Neuronal stem cell (in vitro differentiated cells): ENCODE measurements around the gene RNF215.
A peak's percentile ranks its signal among the peaks of the same experiment; 100 is the strongest.

ENCODE experiments used
- DNase-seq: peaks from one replicate; pipeline ENCODE4 v3.0.0-alpha.2; 2013; ENCODE audit warnings: low spot score
- H2AFZ ChIP-seq: one replicate; pipeline ENCODE4 v1.6.1; 2013; ENCODE audit warnings: mild to moderate bottlenecking, low read length, inconsistent platforms
- H2AK5ac ChIP-seq: 2 replicates; pipeline ENCODE4 v1.6.1; 2013; ENCODE audit warnings: low read depth, mild to moderate bottlenecking, inconsistent platforms, low read length, moderate library complexity, mixed read lengths
- H2BK120ac ChIP-seq: 2 replicates; pipeline ENCODE4 v1.6.1; 2013; ENCODE audit warnings: low read depth, mild to moderate bottlenecking, inconsistent platforms, low read length, moderate library complexity, mixed read lengths
- H2BK12ac ChIP-seq: one replicate; pipeline ENCODE4 v1.6.1; 2013; ENCODE audit warnings: low read length, inconsistent platforms
- H2BK15ac ChIP-seq: 2 replicates; pipeline ENCODE4 v1.6.1; 2013; ENCODE audit warnings: mild to moderate bottlenecking, low read length, inconsistent platforms, mixed read lengths
- H2BK5ac ChIP-seq: one replicate; pipeline ENCODE4 v1.6.1; 2013; ENCODE audit warnings: inconsistent platforms, mild to moderate bottlenecking, low read length, moderate library complexity
- H3K14ac ChIP-seq: one replicate; pipeline ENCODE4 v1.6.1; 2013; ENCODE audit warnings: low read length, inconsistent platforms
- H3K18ac ChIP-seq: 2 replicates; pipeline ENCODE4 v1.6.1; 2013; ENCODE audit warnings: low read length, inconsistent platforms
- H3K23ac ChIP-seq: 2 replicates; pipeline ENCODE4 v1.6.1; 2013; ENCODE audit warnings: low read depth, mild to moderate bottlenecking, mixed read lengths, low read length, inconsistent platforms; ENCODE audit not compliant: poor library complexity
- H3K27ac ChIP-seq: replicated peaks from 3 replicates; pipeline ENCODE4 v1.5.1; 2013; ENCODE audit warnings: low read length, inconsistent platforms
- H3K27me3 ChIP-seq, 3 experiments: 2 replicates each; pipeline ENCODE4 v1.6.1; 2013; ENCODE audit warnings: low read length in 3 of 3, mild to moderate bottlenecking in 2 of 3, inconsistent platforms in 1 of 3, low read depth in 1 of 3, mixed read lengths in 1 of 3, moderate library complexity in 1 of 3; ENCODE audit not compliant: control insufficient read depth in 3 of 3, insufficient read depth in 3 of 3
- H3K36me3 ChIP-seq, 2 donors: replicated peaks in 1 of 2; 2 replicates each; pipeline ENCODE4 v1.6.1; 2013; ENCODE audit warnings: low read length in 2 of 2; ENCODE audit not compliant: control insufficient read depth in 2 of 2, insufficient read depth in 2 of 2
- H3K4ac ChIP-seq: 2 replicates; pipeline ENCODE4 v1.6.1; 2013; ENCODE audit warnings: inconsistent platforms, mild to moderate bottlenecking, low read length, moderate library complexity
- H3K4me1 ChIP-seq, 2 donors: 1 replicate in 1 of 2; 2 replicates in 1 of 2; pipeline ENCODE4 v1.6.1; 2013; ENCODE audit warnings: low read length in 2 of 2, low read depth in 1 of 2; ENCODE audit not compliant: control insufficient read depth in 2 of 2, insufficient read depth in 1 of 2
- H3K4me2 ChIP-seq: one replicate; pipeline ENCODE4 v1.6.1; 2013; ENCODE audit warnings: mild to moderate bottlenecking, low read length, inconsistent platforms; ENCODE audit not compliant: insufficient read depth, poor library complexity, severe bottlenecking
- H3K4me3 ChIP-seq, 2 donors: 2 replicates each; pipeline ENCODE4 v1.5.1; 2013; ENCODE audit warnings: low read length in 2 of 2, mild to moderate bottlenecking in 2 of 2, inconsistent platforms in 1 of 2, moderate library complexity in 1 of 2
- H3K79me1 ChIP-seq: one replicate; pipeline ENCODE4 v1.6.1; 2013; ENCODE audit warnings: low read depth, mild to moderate bottlenecking, inconsistent platforms, low read length, moderate library complexity
- H3K9ac ChIP-seq: one replicate; pipeline ENCODE4 v1.6.1; 2013; ENCODE audit warnings: mild to moderate bottlenecking, low read depth, low read length, inconsistent platforms; ENCODE audit not compliant: poor library complexity
- H3K9me3 ChIP-seq, 2 donors: replicated peaks in 1 of 2; 2 replicates each; pipeline versions ENCODE3 to v1.6.1; 2013; ENCODE audit warnings: low read length in 2 of 2, mild to moderate bottlenecking in 2 of 2, inconsistent platforms in 1 of 2, low read depth in 1 of 2, mixed read lengths in 1 of 2, moderate library complexity in 1 of 2; ENCODE audit not compliant: control insufficient read depth in 2 of 2, insufficient read depth in 1 of 2
- H4K8ac ChIP-seq: one replicate; pipeline ENCODE4 v1.6.1; 2013; ENCODE audit warnings: low read depth, mild to moderate bottlenecking, inconsistent platforms, low read length, moderate library complexity
- H4K91ac ChIP-seq: one replicate; pipeline ENCODE4 v1.6.1; 2013; ENCODE audit warnings: low read length, low read depth, mild to moderate bottlenecking, inconsistent platforms; ENCODE audit not compliant: poor library complexity
- WGBS, 2 donors: extraction: QIAGEN DNeasy Blood & Tissue Kit; methylation state at CpG; one replicate each; pipeline ENCODE4 v1.1.7; 2013; ENCODE audit warnings: missing lambda C conversion rate in 2 of 2, mixed read lengths in 1 of 2; ENCODE audit not compliant: insufficient read length in 2 of 2, insufficient replicate concordance in 1 of 2; ENCODE audit errors: extremely low coverage in 2 of 2; 5-methylcytosine and 5-hydroxymethylcytosine counted together

RNF215 gene

GRCh38 chr22:30334646-30335045, 52.6 kb downstream of the RNF215 start:
- Histone ChIP-seq H3K23ac (no peak overlapping the region), H3K4me2 (no peak overlapping the region), H3K14ac (no peak overlapping the region), H4K8ac (no peak overlapping the region), H3K4ac (no peak overlapping the region), H3K27me3 (no peaks in the 10 kb centered on the region), H3K36me3 (peaks cover 55 to 94% of the 10 kb centered on the region in 2 donors), H3K9me3 (no peaks in the 10 kb centered on the region), H3K27ac (no peak overlapping the region), H3K9ac (no peak overlapping the region), H3K4me3 (no peak overlapping the region), H2BK12ac (no peak overlapping the region), H3K4me1 (no peaks in the 10 kb centered on the region), H3K18ac (no peak overlapping the region), H3K79me1 (no peaks in the 10 kb centered on the region), H4K91ac (peak overlapping the region; percentile 7), H2BK5ac (no peak overlapping the region), H2BK15ac (no peak overlapping the region), H2AFZ (no peak overlapping the region), H2AK5ac (no peak overlapping the region), H2BK120ac (no peak overlapping the region)
- WGBS, 2 donors: no CpG with 5 or more reads among the region's 4 CpGs
- DNase-seq: no peak

- Histone ChIP-seq H3K4me2 (no peak overlapping the region), H3K27ac (no peak overlapping the region), H3K9me3 (no peaks in the 10 kb centered on the region), H3K4ac (no peak overlapping the region), H3K4me3 (no peak overlapping the region), H3K27me3 (no peaks in the 10 kb centered on the region), H3K4me1 (no peaks in the 10 kb centered on the region), H3K79me1 (no peaks in the 10 kb centered on the region), H3K14ac (no peak overlapping the region), H2BK5ac (no peak overlapping the region), H3K36me3 (peaks cover 47 to 86% of the 10 kb centered on the region in 2 donors), H4K91ac (no peak overlapping the region), H2BK120ac (no peak overlapping the region), H2BK15ac (no peak overlapping the region), H3K9ac (no peak overlapping the region), H2AK5ac (no peak overlapping the region), H2BK12ac (no peak overlapping the region), H3K18ac (no peak overlapping the region), H4K8ac (no peak overlapping the region), H3K23ac (no peak overlapping the region), H2AFZ (no peak overlapping the region)
- no peak for DNase-seq
- no CpG with 5 or more reads among the region's 3 CpGs for WGBS, 2 donors
These were observed 53.5 kb downstream of the RNF215 start for GRCh38 chr22:30333707-30334087.

GRCh38 chr22:30332994-30333706, 54.1 kb downstream of the RNF215 start:
- Histone ChIP-seq H3K18ac (no peak overlapping the region), H4K91ac (no peak overlapping the region), H3K79me1 (no peaks in the 10 kb centered on the region), H2AFZ (no peak overlapping the region), H3K4ac (no peak overlapping the region), H3K9ac (no peak overlapping the region), H3K4me1 (no peaks in the 10 kb centered on the region), H2BK15ac (no peak overlapping the region), H2AK5ac (no peak overlapping the region), H3K36me3 (peaks cover 43 to 84% of the 10 kb centered on the region in 2 donors), H3K4me3 (no peak overlapping the region), H4K8ac (no peak overlapping the region), H3K27ac (no peak overlapping the region), H3K4me2 (no peak overlapping the region), H3K27me3 (no peaks in the 10 kb centered on the region), H2BK12ac (no peak overlapping the region), H2BK120ac (no peak overlapping the region), H3K9me3 (no peaks in the 10 kb centered on the region), H3K14ac (no peak overlapping the region), H2BK5ac (no peak overlapping the region), H3K23ac (no peak overlapping the region)
- no CpG with 5 or more reads among the region's 2 CpGs for WGBS, 2 donors
- no peak for DNase-seq

- no peak overlapping the region for H3K23ac ChIP-seq
- H3K27me3 ChIP-seq: no peaks in the 10 kb centered on the region
- no peaks in the 10 kb centered on the region for H3K79me1 ChIP-seq
- no peak overlapping the region for H2BK15ac ChIP-seq
- no peak overlapping the region for H4K8ac ChIP-seq
- no peak for DNase-seq
- no peak overlapping the region for H3K4me2 ChIP-seq
- no peak overlapping the region for H3K27ac ChIP-seq
- H3K9me3 ChIP-seq: no peaks in the 10 kb centered on the region
- no peak overlapping the region for H2AFZ ChIP-seq
- H3K14ac ChIP-seq: no peak overlapping the region
- no peak overlapping the region for H3K4ac ChIP-seq
- H3K36me3 ChIP-seq: peaks cover 39 to 79% of the 10 kb centered on the region in 2 donors
- H3K18ac ChIP-seq: no peak overlapping the region
- H2BK5ac ChIP-seq: no peak overlapping the region
- no peak overlapping the region for H3K9ac ChIP-seq
- no CpG with 5 or more reads among the region's 5 CpGs for WGBS, 2 donors
- H2BK120ac ChIP-seq: no peak overlapping the region
- H3K4me1 ChIP-seq: no peaks in the 10 kb centered on the region
- H2BK12ac ChIP-seq: no peak overlapping the region
- H4K91ac ChIP-seq: no peak overlapping the region
- H3K4me3 ChIP-seq: no peak overlapping the region
- no peak overlapping the region for H2AK5ac ChIP-seq
These were observed 54.7 kb downstream of the RNF215 start for GRCh38 chr22:30332551-30332950.
